HL-60 (cell line): ENCODE measurements around the gene CACNA2D1.

Source experiments
- DNase-seq, 2 experiments: peaks; one replicate each; pipeline ENCODE4 v3.0.0-alpha.2; 2010 to 2020; ENCODE audit warnings: low read depth in 1 of 2, low spot score in 1 of 2
- H3K27ac ChIP-seq: fragments of 250-450 bp; sonication (Bioruptor Pico); replicated peaks from 2 replicates; pipeline ENCODE4 v1.5.1; 2020; ENCODE audit warnings: mild to moderate bottlenecking, moderate library complexity
- H3K27me3 ChIP-seq: fragments of 250-450 bp; sonication (Bioruptor Pico); 2 replicates; pipeline ENCODE4 v1.5.1; 2021; ENCODE audit warnings: mild to moderate bottlenecking, moderate library complexity; ENCODE audit not compliant: insufficient read depth, poor library complexity, severe bottlenecking
- H3K4me3 ChIP-seq: replicated peaks from 2 replicates; pipeline ENCODE4 v1.5.1; 2011; ENCODE audit warnings: mild to moderate bottlenecking, control low read depth, low read length; ENCODE audit not compliant: insufficient read depth
- CTCF ChIP-seq: IDR thresholded peaks from one replicate; pipeline ENCODE4 v1.5.1; 2011; ENCODE audit warnings: low read length, control low read depth, inconsistent platforms; ENCODE audit not compliant: insufficient read depth
- GABPA ChIP-seq: IDR thresholded peaks from 2 replicates; pipeline ENCODE4 v1.6.1; 2012; ENCODE audit warnings: low read depth
- POLR2AphosphoS5 ChIP-seq: IDR thresholded peaks from 2 replicates; pipeline ENCODE4 v1.6.1; 2012; ENCODE audit warnings: low read depth
- REST ChIP-seq: IDR thresholded peaks from 2 replicates; pipeline ENCODE4 v1.6.1; 2012; ENCODE audit warnings: low read depth; ENCODE audit not compliant: insufficient replicate concordance
- SPI1 ChIP-seq: IDR thresholded peaks from 2 replicates; pipeline ENCODE4 v1.6.1; 2012; ENCODE audit warnings: low read depth, mild to moderate bottlenecking, borderline replicate concordance

CACNA2D1 gene

DNA sequence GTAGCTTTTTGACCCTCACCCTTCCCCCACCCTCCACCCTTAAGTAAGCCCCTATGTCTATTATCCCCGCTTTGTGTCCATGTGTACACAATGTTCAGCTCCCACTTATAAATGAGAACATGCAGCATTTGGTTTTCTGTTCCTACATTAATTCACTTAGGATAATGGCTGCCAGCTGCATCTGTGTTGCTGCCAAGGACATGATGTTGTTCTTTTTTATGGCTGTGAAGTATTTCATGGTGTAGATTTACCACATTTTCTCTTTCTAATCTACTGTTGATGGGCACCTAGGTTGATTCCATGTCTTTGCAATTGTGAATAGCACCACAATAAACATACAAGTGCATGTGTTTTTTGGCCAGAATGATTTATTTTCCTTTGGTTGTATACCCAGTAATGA is 232.2 kb downstream of the CACNA2D1 start:
- Histone ChIP-seq H3K27ac (no peak overlapping the region), H3K4me3 (no peak overlapping the region), H3K27me3 (no peaks in the 10 kb centered on the region)
- TF ChIP-seq POLR2AphosphoS5 (no peak), GABPA (no peak), SPI1 (no peak), CTCF (no peak), REST (no peak)
- no peak for DNase-seq

DNA sequence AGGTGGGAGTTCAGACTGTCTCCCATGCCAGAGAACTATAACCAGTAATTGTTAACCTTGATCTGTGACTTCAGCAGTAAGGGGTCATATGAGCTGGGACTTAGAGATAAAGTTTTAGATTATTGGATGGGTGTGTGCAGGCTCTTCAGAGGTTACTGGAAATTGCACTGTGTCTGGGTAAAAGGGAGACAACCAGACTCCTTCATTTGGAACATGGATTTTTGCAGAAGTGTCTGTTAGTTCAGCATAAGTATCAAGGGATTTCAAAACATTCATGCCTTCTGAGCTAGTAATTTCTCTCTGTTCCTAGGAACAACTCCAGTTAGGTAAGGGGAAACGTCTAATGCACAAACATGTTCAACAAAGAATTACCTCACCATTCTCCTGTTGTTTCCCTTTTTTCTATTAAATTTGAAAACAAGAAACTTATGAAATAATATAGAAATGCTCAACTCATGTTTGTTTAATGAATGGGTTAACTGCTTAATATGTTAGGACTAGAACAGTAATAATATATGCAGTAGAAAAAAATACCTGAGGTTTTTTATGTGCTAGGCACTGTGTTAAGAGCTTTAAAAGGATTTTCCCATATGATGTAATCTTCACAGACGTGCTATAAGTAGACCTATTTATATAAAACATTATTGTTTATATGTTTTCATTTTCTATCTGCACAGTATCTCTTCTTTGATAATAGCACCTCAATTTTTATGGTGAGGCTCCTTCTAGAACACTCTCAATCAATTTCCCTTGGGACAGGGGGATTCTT is 233.0 kb downstream of the CACNA2D1 start:
- DNase-seq = no peak
- no peak for TF ChIP-seq CTCF
- no peak for TF ChIP-seq GABPA
- TF ChIP-seq SPI1 = peak; percentile 7; the same call in 1 of the 2 replicates
- TF ChIP-seq POLR2AphosphoS5 = no peak
- no peak for TF ChIP-seq REST
- no peak overlapping the region for H3K4me3 ChIP-seq
- no peak overlapping the region for H3K27ac ChIP-seq
- no peaks in the 10 kb centered on the region for H3K27me3 ChIP-seq

DNA sequence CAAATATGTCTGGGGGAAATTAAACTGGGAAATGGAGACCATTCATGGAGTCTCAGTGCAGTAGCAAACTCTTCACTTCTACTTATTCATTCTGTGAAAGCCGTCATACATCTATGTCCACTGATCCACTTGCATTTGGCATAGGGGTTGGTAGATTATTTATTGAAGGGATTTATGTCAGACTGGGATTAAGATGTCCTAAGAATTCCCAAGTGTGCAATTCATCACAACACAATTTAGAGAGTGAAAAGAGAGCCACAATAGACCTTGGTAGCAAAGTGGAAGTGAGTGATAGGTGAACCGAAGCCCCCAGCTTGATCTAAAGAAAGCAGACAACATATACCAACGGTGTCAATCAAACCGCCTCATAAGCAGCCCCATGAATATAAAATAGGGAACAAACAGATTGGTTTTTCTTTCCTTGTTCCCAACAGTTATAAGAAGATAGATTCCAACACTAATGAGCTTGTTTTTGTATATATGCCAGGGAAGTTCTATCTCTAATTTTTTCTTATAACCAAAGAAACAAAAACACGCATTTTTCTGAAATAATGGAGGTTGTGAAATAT is 234.3 kb downstream of the CACNA2D1 start:
- no peak for DNase-seq
- Histone ChIP-seq H3K27ac (no peak overlapping the region), H3K27me3 (no peaks in the 10 kb centered on the region), H3K4me3 (no peak overlapping the region)
- no peak for TF ChIP-seq REST
- no peak for TF ChIP-seq POLR2AphosphoS5
- no peak for TF ChIP-seq SPI1
- no peak for TF ChIP-seq GABPA
